Activated CD8-positive, alpha-beta memory T cell treated with anti-CD3 and anti-CD28 coated beads, Interleukin-2, amount 50 U/mL, for 1 hour (primary cell): ENCODE data around the gene NUDT21.

ENCODE experiments used
- DNase-seq: peaks from one replicate; pipeline ENCODE4 v3.0.0-alpha.2; 2020; ENCODE audit errors: extremely low read depth

Gene NUDT21

GRCh38 chr16:56462064-56462796 is 11.1 kb upstream of the NUDT21 start:
- no peak for DNase-seq

- DNase-seq = no peak
Observed at GRCh38 chr16:56460101-56460500, 9.0 kb upstream of the NUDT21 start.

- no peak for DNase-seq
Observed at GRCh38 chr16:56457927-56458470, 6.9 kb upstream of the NUDT21 start.

- DNase-seq = no peak
Observed at GRCh38 chr16:56451753-56452689, 889 bp upstream of the NUDT21 start.

- DNase-seq = no peak
Observed at GRCh38 chr16:56450275-56450985, 702 bp downstream of the NUDT21 start.

- no peak for DNase-seq
Observed at GRCh38 chr16:56448005-56448404, 3.1 kb downstream of the NUDT21 start.

DNA sequence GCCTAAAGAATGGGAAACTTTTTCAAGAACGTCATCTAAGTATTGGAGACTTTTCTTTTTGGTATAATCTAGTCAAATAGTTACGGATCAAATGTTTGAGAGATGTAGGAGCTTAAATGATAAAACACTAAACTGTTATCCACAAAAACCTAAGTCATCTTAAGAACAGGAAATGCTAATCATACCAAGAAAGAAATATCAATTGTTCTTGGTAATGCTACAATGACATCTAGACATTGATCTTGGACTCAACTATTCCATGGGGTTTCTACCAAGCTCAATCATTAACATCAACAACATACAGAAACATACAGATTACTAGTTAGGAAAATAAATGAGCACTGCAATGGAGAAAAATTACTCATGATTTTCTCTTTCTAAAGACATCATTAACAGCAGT is 3.8 kb downstream of the NUDT21 start:
- DNase-seq = no peak

GRCh38 chr16:56438038-56438437 is 13.1 kb downstream of the NUDT21 start:
- no peak for DNase-seq

DNA sequence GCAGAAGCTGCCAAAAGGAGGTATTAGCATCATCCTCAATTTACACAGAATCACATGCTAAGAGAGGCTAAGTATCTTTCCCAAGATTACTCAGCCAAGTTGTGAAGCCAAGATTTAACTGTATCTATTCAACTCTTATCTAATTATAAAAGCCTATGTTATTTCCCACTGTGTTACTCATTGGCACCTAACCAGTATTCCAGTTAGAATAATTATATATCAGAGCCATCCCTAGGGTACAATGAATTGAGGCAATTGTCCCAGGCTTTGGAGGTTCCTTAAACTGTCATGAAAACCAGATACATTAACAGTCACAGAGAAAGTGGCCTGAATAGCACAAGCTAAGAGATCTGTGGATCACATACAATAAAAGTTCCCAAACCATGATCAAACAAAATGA is 14.9 kb downstream of the NUDT21 start:
- DNase-seq = no peak

- DNase-seq = no peak
Observed at GRCh38 chr16:56428091-56428490, 23.0 kb downstream of the NUDT21 start.

DNA sequence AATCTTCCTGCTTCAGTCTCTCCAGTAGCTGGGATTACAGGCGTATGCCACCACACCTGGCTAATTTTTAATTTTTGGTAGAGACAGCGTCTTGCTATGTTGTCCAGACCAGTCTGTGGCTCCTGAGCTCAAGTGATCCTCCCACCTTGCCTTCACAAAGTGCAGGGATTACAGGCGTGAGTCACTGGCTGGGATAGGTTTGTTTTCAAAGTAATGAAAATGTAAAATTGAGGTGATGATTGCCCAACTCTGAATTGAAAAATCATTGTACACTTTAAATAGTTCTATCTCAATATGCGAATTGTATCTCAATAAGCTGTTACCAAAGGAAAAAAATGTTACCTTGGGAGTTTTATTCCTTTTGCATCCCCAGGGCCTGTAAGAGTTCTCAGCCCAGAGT is 24.5 kb downstream of the NUDT21 start:
- no peak for DNase-seq

GRCh38 chr16:56425439-56425832 is 25.7 kb downstream of the NUDT21 start, which contains the start of gene AMFR:
AMFR (minus strand) TSS chr16:56425545; CDS start chr16:56425327, 218 bp downstream.
- DNase-seq = no peak

DNA sequence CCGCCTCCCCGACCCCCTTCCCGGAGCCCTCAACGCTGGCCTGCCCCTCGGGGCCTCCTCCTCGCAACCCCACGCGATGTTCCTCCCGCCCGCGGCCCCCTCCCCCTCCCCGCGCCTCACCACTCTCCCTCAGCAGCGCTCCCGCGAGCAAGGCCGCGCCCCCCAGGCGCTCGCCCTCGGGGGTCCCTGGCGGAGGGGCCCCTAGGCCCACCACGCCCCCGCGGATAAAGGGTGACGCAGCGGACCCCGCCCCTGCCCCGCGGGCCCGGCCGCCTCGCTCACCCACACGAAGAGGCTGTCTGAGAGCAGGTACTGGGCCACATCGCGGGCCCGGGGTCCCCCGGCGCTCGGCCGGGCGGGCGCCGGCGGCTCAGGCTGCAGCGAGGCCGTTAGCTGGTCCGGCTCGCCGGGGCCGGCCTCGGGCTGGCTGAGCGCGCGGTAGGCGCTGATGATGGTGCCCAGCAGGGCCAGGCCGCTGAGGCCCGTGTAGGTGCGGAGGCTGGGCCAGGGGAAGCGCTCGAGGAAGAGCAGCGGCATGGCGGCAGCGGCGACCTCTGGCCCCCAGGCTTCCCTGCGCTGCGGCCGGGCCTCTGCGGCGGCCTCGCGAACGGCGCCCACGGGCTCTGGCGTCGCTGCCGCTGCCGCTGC is 26.2 kb downstream of the NUDT21 start:
- no peak for DNase-seq

DNA sequence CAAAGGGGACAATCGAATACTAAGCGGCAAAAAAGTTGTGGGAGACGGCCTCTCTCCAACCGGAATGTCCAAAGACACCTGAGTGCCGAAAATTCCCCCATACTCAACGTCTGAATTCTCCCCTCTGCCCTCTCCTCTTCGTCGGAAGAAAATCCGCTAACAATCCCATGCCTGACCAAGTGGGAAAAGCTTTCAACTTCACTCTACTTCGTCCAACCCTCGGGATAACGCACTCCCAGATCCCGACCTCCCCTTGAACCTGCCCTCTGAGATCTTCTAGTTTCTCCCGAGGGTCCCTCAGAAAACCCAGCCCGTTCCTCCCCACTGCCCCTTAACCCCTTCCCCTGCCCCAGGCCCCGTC is 26.7 kb downstream of the NUDT21 start:
- DNase-seq = no peak

DNA sequence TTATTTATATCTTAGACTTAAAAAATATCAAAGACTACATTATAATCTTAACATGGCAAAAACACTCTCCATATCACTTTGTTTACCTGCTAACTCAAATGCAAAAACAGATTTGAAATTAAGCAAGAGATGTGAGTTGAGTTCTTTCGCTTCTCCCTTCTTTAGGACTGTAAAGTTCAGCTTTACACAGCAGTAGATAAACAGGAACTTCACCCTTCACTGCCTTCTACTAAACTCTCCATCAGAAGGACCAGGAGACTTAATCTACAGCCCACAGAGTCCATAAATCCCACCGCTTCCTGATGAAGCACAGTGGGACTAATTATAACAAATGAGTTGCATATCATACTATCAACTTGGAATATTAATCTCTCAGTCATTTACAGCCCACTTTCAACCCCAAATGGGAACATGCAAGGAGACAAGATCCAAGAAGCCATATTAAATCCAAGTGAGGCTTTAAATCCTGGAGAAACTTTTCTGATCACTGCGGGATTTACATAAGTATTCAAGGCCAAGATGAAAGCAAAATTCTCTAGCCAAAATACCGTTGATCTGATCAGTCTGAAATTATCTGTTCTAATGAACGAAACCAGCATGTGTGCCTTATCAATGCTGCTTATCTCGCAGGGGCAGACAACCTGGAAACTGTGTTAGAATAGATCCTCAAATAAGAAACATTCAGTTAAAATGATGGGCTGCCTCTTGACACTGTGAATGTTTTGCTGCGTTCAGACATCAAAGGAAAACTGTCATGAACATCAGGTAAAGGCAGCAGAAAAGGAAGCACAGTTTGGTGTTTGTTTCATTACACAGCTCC is 27.3 kb downstream of the NUDT21 start:
- DNase-seq = no peak

DNA sequence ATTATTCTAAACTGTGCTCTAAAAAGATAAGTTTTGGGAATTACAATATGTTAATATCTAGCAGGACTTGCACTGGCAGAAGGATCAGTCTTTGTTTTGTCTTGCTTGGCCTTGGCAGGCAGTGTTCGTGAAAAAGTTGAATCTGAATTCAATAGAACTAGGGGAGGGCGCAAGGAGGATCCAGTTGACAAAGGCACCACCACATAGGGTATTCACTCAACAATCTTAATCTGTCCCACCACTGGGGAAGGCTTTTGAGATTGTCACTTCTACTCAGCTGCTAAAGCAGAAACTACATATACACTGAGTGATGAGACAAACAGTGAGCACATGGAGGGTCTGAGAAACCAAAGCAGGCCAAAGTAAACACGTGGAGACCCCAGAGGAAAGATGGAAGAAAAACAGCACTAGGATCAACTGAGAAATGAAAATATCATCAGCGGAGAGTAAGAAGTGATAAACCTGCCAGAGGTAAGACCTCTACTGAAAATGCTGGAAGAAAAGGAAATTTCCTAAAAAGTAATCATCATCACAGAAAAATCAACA is 28.2 kb downstream of the NUDT21 start:
- DNase-seq = no peak

DNA sequence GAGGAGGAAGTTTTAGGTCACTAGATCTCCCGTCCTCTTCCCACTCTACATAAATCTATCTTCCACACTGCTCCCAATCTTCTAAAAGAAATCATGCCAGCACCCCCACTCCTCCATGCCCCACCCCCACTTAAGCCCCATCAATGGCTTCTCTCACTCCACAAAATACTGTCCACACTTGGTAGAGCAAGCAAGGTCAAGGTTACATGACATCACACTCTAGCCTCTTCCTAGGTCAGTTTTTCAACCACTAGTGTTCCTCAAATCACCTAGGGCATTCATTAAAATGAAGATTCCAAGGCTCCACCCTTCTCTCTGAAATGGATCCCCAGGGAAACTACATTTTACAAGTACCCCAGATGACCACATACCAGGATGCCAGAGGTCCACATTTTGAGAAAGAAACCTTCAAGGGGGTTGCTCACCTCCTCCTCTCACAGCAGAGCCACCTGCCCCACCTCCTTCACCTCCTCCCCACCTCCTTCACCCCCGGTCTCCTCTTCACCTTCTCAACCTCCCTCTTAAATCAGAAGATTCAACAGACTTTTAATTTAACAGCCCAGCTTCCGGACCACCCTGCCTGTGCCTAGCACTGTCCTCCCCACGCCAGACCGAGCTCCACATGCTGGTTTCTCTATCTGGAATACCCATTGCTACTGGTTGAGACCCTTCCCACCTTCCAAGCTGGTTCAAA is 29.0 kb downstream of the NUDT21 start:
- no peak for DNase-seq

GRCh38 chr16:56421313-56421712 is 29.8 kb downstream of the NUDT21 start:
- DNase-seq = no peak

GRCh38 chr16:56420613-56421012 is 30.5 kb downstream of the NUDT21 start:
- DNase-seq = no peak
